ENCODE measurements around the gene SLC30A1. TPM values are rescaled to one million over a fixed set of nuclear protein-coding genes. Genes with fewer than 3 reads are reported as not detected.

The SLC30A1 gene
- total and polyA plus RNA-seq, 2 of the 13 experiments (the other 11 are each of a cell fraction or from before 2014, with no cell fraction given) = 5.9 to 24.4 TPM

DNA sequence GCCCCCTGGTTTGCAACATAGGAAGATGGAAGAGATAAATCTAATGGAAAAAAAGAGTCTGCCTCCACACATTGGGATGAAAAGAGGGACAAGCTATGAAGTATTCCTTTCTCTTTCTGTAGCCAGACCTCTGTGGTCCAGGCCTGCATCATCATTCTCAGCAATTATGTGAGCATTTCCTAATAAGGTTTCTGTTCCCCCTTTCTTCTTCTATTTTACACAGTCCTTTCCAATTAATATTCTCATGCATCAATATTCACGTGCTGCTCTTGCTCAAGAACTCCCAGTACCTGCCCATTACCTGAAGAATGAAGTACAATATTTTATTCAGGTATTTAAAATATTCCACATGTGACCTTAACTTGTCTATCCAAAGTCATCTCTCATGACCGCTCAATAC, 8.2 kb upstream of the SLC30A1 start:
- BruUV-seq (replicated peaks) = no TSS peak
- Histone ChIP-seq H3K4me3 (replicated peaks in 1 of 3; ENCODE audit: insufficient read depth in 1 of 3, low read depth in 2 of 3, low read length in 3 of 3) (no peak overlapping the region), H3K79me2 (ENCODE audit: insufficient read depth, low read length) (no peaks in the 10 kb centered on the region), H3K4me1 (ENCODE audit: insufficient read depth, low read length) (peaks cover 27% of the 10 kb centered on the region), H2AFZ (ENCODE audit: low read length) (no peak overlapping the region), H3K4me2 (ENCODE audit: low read depth, low read length) (no peak overlapping the region), H3K36me3 (replicated peaks in 1 of 2; ENCODE audit: control insufficient read depth in 1 of 2, insufficient read depth in 2 of 2, low read length in 2 of 2) (no peaks in the 10 kb centered on the region), H3K27me3 (ENCODE audit: control insufficient read depth in 1 of 2, insufficient read depth in 2 of 2, low read length in 2 of 2) (peaks cover 0 to 6% of the 10 kb centered on the region in 2 experiments; a peak in 1 of 5 replicates), H3K27ac (ENCODE audit: extremely low read length, insufficient read depth, low read length) (no peak overlapping the region), H3K9ac (ENCODE audit: insufficient read depth, low read depth, low read length) (no peak overlapping the region), H3K9me3 (ENCODE audit: low read length) (no peaks in the 10 kb centered on the region), H4K20me1 (ENCODE audit: insufficient read depth, low read length) (no peaks in the 10 kb centered on the region)
- POLR2A ChIA-PET = no interaction called here
- no peak for DNase-seq (ENCODE audit: low spot score)
- no peak for ATAC-seq
- no peak for TF ChIP-seq ZNF704 (CRISPR knock-in tag; IDR thresholded peaks at IDR 0.05; ENCODE audit: borderline replicate concordance)
- TF ChIP-seq ZFP36L2 (CRISPR knock-in tag; IDR thresholded peaks at IDR 0.05) = no peak
- TF ChIP-seq ZNF180 (CRISPR knock-in tag; IDR thresholded peaks at IDR 0.05; ENCODE audit: borderline replicate concordance, low read depth) = no peak
- TF ChIP-seq, protein P1, sequence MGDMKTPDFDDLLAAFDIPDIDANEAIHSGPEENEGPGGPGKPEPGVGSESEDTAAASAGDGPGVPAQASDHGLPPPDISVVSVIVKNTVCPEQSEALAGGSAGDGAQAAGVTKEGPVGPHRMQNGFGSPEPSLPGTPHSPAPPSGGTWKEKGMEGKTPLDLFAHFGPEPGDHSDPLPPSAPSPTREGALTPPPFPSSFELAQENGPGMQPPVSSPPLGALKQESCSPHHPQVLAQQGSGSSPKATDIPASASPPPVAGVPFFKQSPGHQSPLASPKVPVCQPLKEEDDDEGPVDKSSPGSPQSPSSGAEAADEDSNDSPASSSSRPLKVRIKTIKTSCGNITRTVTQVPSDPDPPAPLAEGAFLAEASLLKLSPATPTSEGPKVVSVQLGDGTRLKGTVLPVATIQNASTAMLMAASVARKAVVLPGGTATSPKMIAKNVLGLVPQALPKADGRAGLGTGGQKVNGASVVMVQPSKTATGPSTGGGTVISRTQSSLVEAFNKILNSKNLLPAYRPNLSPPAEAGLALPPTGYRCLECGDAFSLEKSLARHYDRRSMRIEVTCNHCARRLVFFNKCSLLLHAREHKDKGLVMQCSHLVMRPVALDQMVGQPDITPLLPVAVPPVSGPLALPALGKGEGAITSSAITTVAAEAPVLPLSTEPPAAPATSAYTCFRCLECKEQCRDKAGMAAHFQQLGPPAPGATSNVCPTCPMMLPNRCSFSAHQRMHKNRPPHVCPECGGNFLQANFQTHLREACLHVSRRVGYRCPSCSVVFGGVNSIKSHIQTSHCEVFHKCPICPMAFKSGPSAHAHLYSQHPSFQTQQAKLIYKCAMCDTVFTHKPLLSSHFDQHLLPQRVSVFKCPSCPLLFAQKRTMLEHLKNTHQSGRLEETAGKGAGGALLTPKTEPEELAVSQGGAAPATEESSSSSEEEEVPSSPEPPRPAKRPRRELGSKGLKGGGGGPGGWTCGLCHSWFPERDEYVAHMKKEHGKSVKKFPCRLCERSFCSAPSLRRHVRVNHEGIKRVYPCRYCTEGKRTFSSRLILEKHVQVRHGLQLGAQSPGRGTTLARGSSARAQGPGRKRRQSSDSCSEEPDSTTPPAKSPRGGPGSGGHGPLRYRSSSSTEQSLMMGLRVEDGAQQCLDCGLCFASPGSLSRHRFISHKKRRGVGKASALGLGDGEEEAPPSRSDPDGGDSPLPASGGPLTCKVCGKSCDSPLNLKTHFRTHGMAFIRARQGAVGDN (CRISPR knock-in tag; IDR thresholded peaks at IDR 0.05) = no peak
- no peak for TF ChIP-seq CREM (IDR thresholded peaks at IDR 0.05)
- no peak for TF ChIP-seq CREM (CRISPR knock-in tag; IDR thresholded peaks at IDR 0.05)
- no peak for TF ChIP-seq ZEB1 (IDR thresholded peaks at IDR 0.05; ENCODE audit: insufficient replicate concordance, low read depth)
- TF ChIP-seq ZNF605 (CRISPR knock-in tag; IDR thresholded peaks at IDR 0.05) = no peak
- TF ChIP-seq AGO1 (IDR thresholded peaks at IDR 0.05; ENCODE audit: low read depth, low read length, poor library complexity, severe bottlenecking) = no peak
- no peak for TF ChIP-seq RARG (CRISPR knock-in tag; IDR thresholded peaks at IDR 0.05; ENCODE audit: low read depth)
- CTCF ChIA-PET (ENCODE audit: low intra/inter-chr PET ratio, low total read pairs) = no interaction called here
- no peak for FAIRE-seq
- intact Hi-C loops (cut with micrococcal nuclease; ENCODE audit: unreplicated experiment) (no loop called here), in situ Hi-C loops (cut with HindIII; ENCODE audit: extremely low pct_ligation_motif_present, low pct_unique_long_range_greater_than_20kb) (no loop called here)
- WGBS (ENCODE audit: low lambda C conversion rate) = 55% methylated on average over 2 of the region's 2 CpGs

All from HepG2 (cell line).